Rectal smooth muscle tissue (tissue), 1 donor: ENCODE results near the gene DCLK2.

ENCODE experiments used
- H3K27ac ChIP-seq: one replicate; pipeline ENCODE4 v1.7.0; 2013; ENCODE audit warnings: low read depth, low read length, inconsistent platforms
- H3K27me3 ChIP-seq: one replicate; pipeline ENCODE4 v1.7.0; 2013; ENCODE audit warnings: low read length; ENCODE audit not compliant: control insufficient read depth, insufficient read depth
- H3K36me3 ChIP-seq: one replicate; pipeline ENCODE4 v1.7.0; 2013; ENCODE audit warnings: low read length; ENCODE audit not compliant: control insufficient read depth, insufficient read depth
- H3K4me1 ChIP-seq: one replicate; pipeline ENCODE4 v1.7.0; 2013; ENCODE audit warnings: low read length; ENCODE audit not compliant: control insufficient read depth, insufficient read depth
- H3K4me3 ChIP-seq: one replicate; pipeline ENCODE4 v1.7.0; 2013; ENCODE audit warnings: low read length
- H3K9ac ChIP-seq: one replicate; pipeline ENCODE4 v1.7.0; 2013; ENCODE audit warnings: low read length

DCLK2 gene

GRCh38 chr4:150255610-150256224 is 177.5 kb downstream of the DCLK2 start:
- Histone ChIP-seq H3K36me3 (no peaks in the 10 kb centered on the region), H3K9ac (no peak overlapping the region), H3K27me3 (no peaks in the 10 kb centered on the region), H3K4me1 (peaks cover 14% of the 10 kb centered on the region), H3K27ac (peak overlapping the region; percentile 62), H3K4me3 (no peak overlapping the region)

- Histone ChIP-seq H3K4me3 (no peak overlapping the region), H3K27ac (peak overlapping the region; percentile 62), H3K36me3 (no peaks in the 10 kb centered on the region), H3K4me1 (peaks cover 14% of the 10 kb centered on the region), H3K9ac (no peak overlapping the region), H3K27me3 (no peaks in the 10 kb centered on the region)
These were observed 178.0 kb downstream of the DCLK2 start for GRCh38 chr4:150256225-150256620.

DNA sequence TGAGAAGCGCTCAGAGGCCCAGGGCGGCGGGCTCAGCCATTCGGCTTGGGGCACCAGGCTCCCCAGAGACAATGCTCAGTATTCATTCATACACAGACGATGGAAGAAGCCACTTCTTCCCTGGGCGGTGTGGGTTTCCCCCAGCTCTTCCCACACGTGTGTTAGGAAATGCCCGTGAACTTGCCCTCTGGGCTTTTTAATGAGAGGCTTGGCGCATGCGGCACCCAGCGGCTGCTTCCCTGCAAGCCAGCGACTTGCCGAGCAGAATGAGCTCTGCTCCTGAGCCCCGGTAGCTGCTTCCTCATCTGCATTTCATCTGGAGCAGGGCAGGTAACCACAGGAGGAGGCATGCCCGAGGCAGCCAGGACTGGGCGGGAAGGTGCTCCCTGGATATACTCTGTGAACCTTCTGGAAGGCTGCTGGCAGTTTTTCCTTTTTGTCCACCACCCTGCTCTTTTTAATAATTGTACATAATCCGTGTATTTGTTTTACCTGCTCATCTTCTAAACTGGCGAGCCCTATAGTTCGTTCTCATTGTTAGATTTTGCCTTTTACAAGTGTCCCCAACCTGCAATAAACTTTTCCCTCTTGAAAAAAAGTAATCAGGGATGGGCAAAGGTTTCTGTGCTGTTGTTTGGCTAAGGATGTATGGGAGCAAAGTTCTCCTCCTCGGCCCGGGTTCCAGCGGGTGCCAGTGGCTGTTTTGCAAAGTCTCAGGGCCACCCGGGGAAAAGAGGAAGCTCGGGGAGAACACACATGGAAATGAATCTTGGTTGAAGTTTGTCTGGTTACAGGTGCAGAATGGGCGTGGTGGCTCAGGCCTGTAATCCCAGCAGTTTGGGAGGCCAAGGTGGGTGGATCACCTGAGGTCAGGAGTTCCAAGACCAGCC is 178.8 kb downstream of the DCLK2 start:
- H3K27me3 ChIP-seq: no peaks in the 10 kb centered on the region
- no peak overlapping the region for H3K9ac ChIP-seq
- H3K36me3 ChIP-seq: no peaks in the 10 kb centered on the region
- H3K4me1 ChIP-seq: peaks cover 11% of the 10 kb centered on the region
- H3K4me3 ChIP-seq: no peak overlapping the region
- H3K27ac ChIP-seq: no peak overlapping the region

DNA sequence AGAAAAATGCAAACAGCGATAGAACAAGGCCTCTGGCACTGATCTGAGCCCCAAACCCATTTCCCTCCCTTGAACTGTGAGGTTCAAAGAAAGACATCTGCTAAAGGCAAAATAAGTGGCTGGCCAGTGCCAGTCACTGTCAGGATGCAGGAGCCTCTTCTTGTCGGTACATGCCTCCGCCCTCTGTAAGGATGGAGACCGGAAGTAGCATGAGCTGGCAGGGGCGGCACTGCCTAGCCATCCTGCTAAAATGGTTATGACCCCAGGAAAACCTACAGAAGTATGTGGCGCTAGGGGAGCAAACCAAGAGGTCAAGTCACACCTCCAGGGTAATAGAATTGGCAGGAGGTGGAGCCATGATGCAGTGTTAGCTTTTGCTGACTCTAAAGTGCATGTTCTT is 180.3 kb downstream of the DCLK2 start:
- H3K4me1 ChIP-seq: peaks cover 5% of the 10 kb centered on the region
- H3K9ac ChIP-seq: no peak overlapping the region
- H3K27me3 ChIP-seq: no peaks in the 10 kb centered on the region
- H3K36me3 ChIP-seq: no peaks in the 10 kb centered on the region
- H3K27ac ChIP-seq: no peak overlapping the region
- H3K4me3 ChIP-seq: no peak overlapping the region

DNA sequence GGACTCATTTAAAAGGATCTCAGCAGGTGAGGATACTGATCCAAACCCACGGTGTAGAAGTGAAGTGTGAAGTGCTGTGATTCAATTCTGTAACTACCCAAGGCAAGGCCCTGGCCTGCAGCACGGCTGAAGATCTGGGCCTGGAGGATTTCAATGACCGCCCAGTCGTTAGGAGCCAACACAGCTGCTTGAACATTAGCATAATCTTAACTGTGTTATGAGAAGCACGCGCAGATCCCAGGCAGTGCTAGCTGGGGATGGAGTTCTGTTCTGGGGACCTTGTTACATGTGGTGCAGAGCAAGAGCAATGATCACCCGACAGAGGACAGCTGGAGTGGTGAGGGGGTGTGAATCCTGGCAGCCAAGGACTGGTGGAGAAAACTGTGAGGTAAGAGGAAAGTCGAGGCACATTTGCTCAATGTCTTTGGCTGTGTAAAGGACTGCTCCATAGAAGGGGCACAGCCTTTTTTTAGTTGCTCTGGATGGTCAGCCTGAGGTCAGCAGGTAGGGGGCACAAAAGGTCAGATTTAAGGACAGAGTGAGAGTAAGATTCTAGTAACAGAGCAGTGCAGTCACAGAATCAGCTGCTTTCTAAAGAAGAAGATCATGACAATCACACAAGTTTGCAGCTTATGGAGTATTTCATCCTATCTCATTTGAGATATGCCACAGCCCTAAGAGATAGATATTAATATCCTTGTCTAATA is 181.8 kb downstream of the DCLK2 start:
- no peaks in the 10 kb centered on the region for H3K36me3 ChIP-seq
- H3K4me1 ChIP-seq: peaks cover 5% of the 10 kb centered on the region
- H3K27ac ChIP-seq: peak overlapping the region; percentile 41
- no peaks in the 10 kb centered on the region for H3K27me3 ChIP-seq
- no peak overlapping the region for H3K4me3 ChIP-seq
- no peak overlapping the region for H3K9ac ChIP-seq

DNA sequence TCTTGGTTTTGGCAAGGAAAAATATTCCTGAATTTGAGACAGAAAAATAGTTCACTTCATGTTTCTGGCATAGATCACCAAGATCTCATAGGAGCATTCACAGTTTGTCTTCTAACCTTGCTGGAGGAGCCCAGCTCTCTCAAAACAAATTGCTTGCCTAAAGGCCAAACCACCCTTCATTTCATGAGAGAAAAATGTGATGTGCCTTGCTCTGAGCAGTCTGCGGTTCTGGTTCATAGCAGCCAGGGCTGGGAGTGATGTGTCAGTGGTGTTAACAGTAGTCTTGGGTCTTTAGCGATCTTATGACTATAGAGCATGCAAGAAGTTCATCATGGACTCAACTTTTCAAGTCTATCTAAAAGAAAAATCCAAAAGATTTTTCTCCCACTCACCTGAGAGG is 183.3 kb downstream of the DCLK2 start:
- Histone ChIP-seq H3K4me1 (peaks cover 5% of the 10 kb centered on the region), H3K4me3 (no peak overlapping the region), H3K27ac (no peak overlapping the region), H3K36me3 (peaks cover 4% of the 10 kb centered on the region), H3K27me3 (no peaks in the 10 kb centered on the region), H3K9ac (no peak overlapping the region)

DNA sequence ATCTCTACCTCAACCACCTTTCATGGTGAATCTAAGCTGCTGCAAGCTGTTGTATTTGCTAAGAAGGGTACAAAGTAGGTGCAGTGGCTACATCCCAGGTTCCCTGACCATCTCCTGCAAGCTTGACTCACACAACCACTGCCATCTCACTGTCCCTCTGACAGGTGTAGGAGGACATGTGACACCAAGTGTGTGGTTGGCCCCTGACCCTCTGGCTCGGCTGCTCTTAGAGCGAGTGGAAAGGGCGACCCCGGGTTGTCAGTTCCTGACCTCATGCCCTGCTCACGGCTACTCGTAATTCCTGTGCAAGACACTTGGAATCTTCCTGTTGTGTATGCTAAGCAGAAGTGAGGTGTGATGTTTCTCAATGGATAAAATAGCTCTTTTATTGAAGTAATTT is 184.4 kb downstream of the DCLK2 start:
- Histone ChIP-seq H3K9ac (no peak overlapping the region), H3K4me3 (no peak overlapping the region)

GRCh38 chr4:150264595-150265161 is 186.4 kb downstream of the DCLK2 start:
- H3K4me3 ChIP-seq: no peak overlapping the region
- no peak overlapping the region for H3K27ac ChIP-seq
- H3K9ac ChIP-seq: no peak overlapping the region
- H3K36me3 ChIP-seq: peaks cover 4% of the 10 kb centered on the region
- peaks cover 5% of the 10 kb centered on the region for H3K4me1 ChIP-seq
- no peaks in the 10 kb centered on the region for H3K27me3 ChIP-seq

More for the DNA sequence above, 184.4 kb downstream of the DCLK2 start:
- peaks cover 5% of the 10 kb centered on the region for H3K4me1 ChIP-seq
- no peak overlapping the region for H3K27ac ChIP-seq
- H3K36me3 ChIP-seq: peaks cover 4% of the 10 kb centered on the region
- H3K27me3 ChIP-seq: no peaks in the 10 kb centered on the region

DNA sequence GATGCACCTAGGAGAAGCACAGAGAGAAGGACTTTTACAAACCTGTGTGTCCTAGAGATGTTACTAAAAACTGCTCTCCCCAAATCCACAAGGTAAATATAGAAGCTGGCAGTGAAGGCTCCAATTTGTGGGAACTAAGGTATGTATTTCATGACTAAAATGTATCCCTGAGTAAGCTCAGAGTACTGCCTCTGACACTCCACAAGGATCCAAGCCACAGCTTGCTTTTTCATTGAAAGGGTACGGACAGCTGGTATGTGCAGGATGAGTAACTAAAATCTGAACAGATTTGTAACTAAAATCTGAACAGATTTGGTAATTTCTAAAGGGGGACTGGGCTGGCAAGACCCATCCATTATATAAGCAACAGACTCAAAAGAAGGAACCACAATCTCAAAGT is 187.6 kb downstream of the DCLK2 start:
- peaks cover 4% of the 10 kb centered on the region for H3K36me3 ChIP-seq
- H3K4me1 ChIP-seq: no peaks in the 10 kb centered on the region
- H3K27me3 ChIP-seq: no peaks in the 10 kb centered on the region
- no peak overlapping the region for H3K27ac ChIP-seq
- H3K9ac ChIP-seq: no peak overlapping the region
- H3K4me3 ChIP-seq: no peak overlapping the region

- Histone ChIP-seq H3K9ac (no peak overlapping the region), H3K36me3 (peaks cover 4% of the 10 kb centered on the region), H3K4me1 (no peaks in the 10 kb centered on the region), H3K27me3 (no peaks in the 10 kb centered on the region), H3K27ac (no peak overlapping the region), H3K4me3 (no peak overlapping the region)
These were observed 190.2 kb downstream of the DCLK2 start for GRCh38 chr4:150268444-150268843.

DNA sequence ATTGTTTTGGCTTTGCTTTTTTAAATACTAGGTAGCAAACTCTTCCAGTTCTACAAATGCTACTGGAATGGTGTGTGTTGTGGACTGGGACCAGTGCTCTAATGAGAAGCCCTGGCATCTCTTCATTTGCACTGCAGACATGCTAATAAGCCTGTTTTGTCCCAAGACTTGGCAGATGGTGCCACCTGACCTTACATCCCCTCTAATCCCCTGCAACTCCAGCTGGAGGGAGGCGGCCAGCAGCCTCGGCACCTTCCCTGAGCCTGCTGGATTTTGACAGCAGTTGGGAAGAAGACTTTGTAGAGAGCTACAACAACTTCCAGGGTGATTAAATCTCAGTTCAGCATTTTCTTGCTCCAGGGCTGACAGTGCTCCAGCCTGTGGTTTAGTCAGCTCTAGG is 200.0 kb downstream of the DCLK2 start:
- Histone ChIP-seq H3K36me3 (peaks cover 5% of the 10 kb centered on the region), H3K4me3 (no peak overlapping the region), H3K27ac (no peak overlapping the region), H3K9ac (no peak overlapping the region), H3K27me3 (no peaks in the 10 kb centered on the region), H3K4me1 (peaks cover 9% of the 10 kb centered on the region)
